NCI-H510A (cell line): Measurements from ENCODE around the gene SFI1.

Experiments used
- DNase-seq: peaks from one replicate; lab custom pipeline; 2025; lab: John Stamatoyannopoulos, UW

SFI1 gene

GRCh38 chr22:31618471-31619176 lies 122.3 kb downstream of the SFI1 start:
- DNase-seq: no peak

- no peak for DNase-seq
Observed at GRCh38 chr22:31619611-31620300, 123.4 kb downstream of the SFI1 start.

GRCh38 chr22:31620756-31621480 lies 124.6 kb downstream of the SFI1 start:
- DNase-seq: no peak

GRCh38 chr22:31621507-31622124 lies 125.3 kb downstream of the SFI1 start:
- DNase-seq: no peak

GRCh38 chr22:31622980-31623379 lies 126.6 kb downstream of the SFI1 start:
- no peak for DNase-seq

- no peak for DNase-seq
Observed at GRCh38 chr22:31623592-31624304, 127.4 kb downstream of the SFI1 start.

GRCh38 chr22:31625257-31625640 lies 128.9 kb downstream of the SFI1 start:
- DNase-seq: no peak

GRCh38 chr22:31625661-31626426 lies 129.5 kb downstream of the SFI1 start:
- no peak for DNase-seq

- no peak for DNase-seq
Observed at GRCh38 chr22:31626427-31627150, 130.3 kb downstream of the SFI1 start.

- no peak for DNase-seq
Observed at GRCh38 chr22:31627223-31627731, 130.9 kb downstream of the SFI1 start.

GRCh38 chr22:31628362-31628761 lies 132.0 kb downstream of the SFI1 start:
- DNase-seq: no peak

GRCh38 chr22:31628969-31629708 lies 132.8 kb downstream of the SFI1 start:
- DNase-seq: no peak

GRCh38 chr22:31629741-31630184 lies 133.4 kb downstream of the SFI1 start:
- DNase-seq: no peak

GRCh38 chr22:31630331-31631329 lies 134.3 kb downstream of the SFI1 start:
- no peak for DNase-seq

- DNase-seq: no peak
Observed at GRCh38 chr22:31631436-31631835, 135.1 kb downstream of the SFI1 start.

GRCh38 chr22:31635638-31636306 lies 139.4 kb downstream of the SFI1 start:
- DNase-seq: no peak

GRCh38 chr22:31637447-31637890 lies 141.1 kb downstream of the SFI1 start:
- DNase-seq: no peak
